Ishikawa (cell line): ENCODE measurements around the gene TEX29.

Source experiments
- CEBPB ChIP-seq: IDR thresholded peaks from 2 replicates; pipeline ENCODE4 v1.6.1; 2012
- CREB1 ChIP-seq: IDR thresholded peaks from 2 replicates; pipeline ENCODE4 v1.6.1; 2012; ENCODE audit warnings: low read depth
- EGR1 ChIP-seq: IDR thresholded peaks from 2 replicates; pipeline ENCODE4 v1.6.1; 2012
- EP300 ChIP-seq: IDR thresholded peaks from 2 replicates; pipeline ENCODE4 v1.6.1; 2012; ENCODE audit warnings: borderline replicate concordance
- FOXM1 ChIP-seq: IDR thresholded peaks from 2 replicates; pipeline ENCODE4 v1.6.1; 2012; ENCODE audit warnings: low read depth, borderline replicate concordance
- MAX ChIP-seq: IDR thresholded peaks from 2 replicates; pipeline ENCODE4 v1.6.1; 2012
- NFIC ChIP-seq: IDR thresholded peaks from 2 replicates; pipeline ENCODE4 v1.6.1; 2012
- RAD21 ChIP-seq: IDR thresholded peaks from 2 replicates; pipeline ENCODE4 v1.6.1; 2012; ENCODE audit warnings: low read depth
- REST ChIP-seq: IDR thresholded peaks from 2 replicates; pipeline ENCODE4 v1.6.1; 2012; ENCODE audit warnings: low read depth, mild to moderate bottlenecking
- TAF1 ChIP-seq: IDR thresholded peaks from 2 replicates; pipeline ENCODE4 v1.6.1; 2012; ENCODE audit warnings: low read depth, mild to moderate bottlenecking
- TCF12 ChIP-seq: IDR thresholded peaks from 2 replicates; pipeline ENCODE4 v1.6.1; 2012; ENCODE audit warnings: low read depth
- TEAD4 ChIP-seq: IDR thresholded peaks from 2 replicates; pipeline ENCODE4 v1.6.1; 2012
- USF1 ChIP-seq: IDR thresholded peaks from 2 replicates; pipeline ENCODE4 v1.6.1; 2012
- YY1 ChIP-seq: IDR thresholded peaks from 2 replicates; pipeline ENCODE4 v1.6.1; 2012; ENCODE audit warnings: low read depth
- ZBTB7A ChIP-seq: IDR thresholded peaks from 2 replicates; pipeline ENCODE4 v1.6.1; 2012; ENCODE audit warnings: low read depth

The TEX29 gene

GRCh38 chr13:111322001-111322915 lies 1.8 kb downstream of the TEX29 start:
- TF ChIP-seq TCF12 = no peak
- no peak for TF ChIP-seq CREB1
- TF ChIP-seq CEBPB = no peak
- no peak for TF ChIP-seq YY1
- no peak for TF ChIP-seq EGR1
- no peak for TF ChIP-seq NFIC
- no peak for TF ChIP-seq ZBTB7A
- no peak for TF ChIP-seq FOXM1
- TF ChIP-seq EP300 = no peak
- TF ChIP-seq MAX = no peak
- TF ChIP-seq TEAD4 = no peak
- no peak for TF ChIP-seq USF1
- TF ChIP-seq RAD21 = no peak
- TF ChIP-seq REST = no peak
- no peak for TF ChIP-seq TAF1

- TF ChIP-seq NFIC = no peak
- no peak for TF ChIP-seq YY1
- TF ChIP-seq TEAD4 = no peak
Measured at GRCh38 chr13:111322916-111323331, 2.5 kb downstream of the TEX29 start.

GRCh38 chr13:111323549-111323948 lies 3.1 kb downstream of the TEX29 start:
- TF ChIP-seq REST = no peak
- no peak for TF ChIP-seq TCF12
- TF ChIP-seq USF1 = no peak
- TF ChIP-seq FOXM1 = no peak
- TF ChIP-seq ZBTB7A = no peak
- no peak for TF ChIP-seq EP300
- no peak for TF ChIP-seq RAD21
- TF ChIP-seq TEAD4 = no peak
- no peak for TF ChIP-seq NFIC
- no peak for TF ChIP-seq TAF1
- TF ChIP-seq MAX = no peak
- no peak for TF ChIP-seq EGR1
- no peak for TF ChIP-seq CEBPB
- no peak for TF ChIP-seq CREB1
- no peak for TF ChIP-seq YY1

- TF ChIP-seq TEAD4 (no peak), TAF1 (no peak)
Measured at GRCh38 chr13:111323950-111324651, 3.7 kb downstream of the TEX29 start.

- TF ChIP-seq ZBTB7A (no peak), CREB1 (no peak), YY1 (no peak), CEBPB (no peak), TEAD4 (no peak), TAF1 (no peak), NFIC (no peak), RAD21 (no peak), REST (no peak), MAX (no peak), FOXM1 (no peak), TCF12 (no peak), EGR1 (no peak), USF1 (no peak), EP300 (no peak)
Measured at GRCh38 chr13:111324736-111325135, 4.3 kb downstream of the TEX29 start.
